Upper lobe of left lung (tissue), 4 donors: Measurements from ENCODE around the gene CLMP.

Experiments used
- CTCF ChIP-seq, 6 experiments: fragments of 450-650 bp in 4 of 6; fragments of 200-600 bp in 2 of 6; sonication (generic) in 2 of 6; IDR thresholded peaks; one replicate each; pipeline ENCODE4 v1.5.1; 2016 to 2019; ENCODE audit warnings: antibody characterized with exemption in 6 of 6
- POLR2A ChIP-seq, 4 donors: fragments of 450-650 bp; IDR thresholded peaks; one replicate each; pipeline ENCODE4 v1.5.1; 2016 to 2017; ENCODE audit warnings: antibody characterized with exemption in 4 of 4, mild to moderate bottlenecking in 2 of 4

- TF ChIP-seq CTCF (IDR thresholded peaks at IDR 0.05) (no peak), POLR2A (IDR thresholded peaks at IDR 0.05) (no peak)
Observed at GRCh38 chr11:123139206-123139605, 55.8 kb downstream of the CLMP start.
